MCF 10A (cell line): ENCODE data around the gene CENPW. TPM values are rescaled to one million over a fixed set of nuclear protein-coding genes. Genes with fewer than 3 reads are reported as not detected.

Source experiments
- Bru-seq: library from RNA; stranded (reverse); fragments of 400-500 nt; gene quantifications from one replicate; lab custom pipeline; 2021; lab: Mats Ljungman, UMichigan
- BruChase-seq, 2 experiments: library from RNA; stranded (reverse); fragments of 400-500 nt; gene quantifications; one replicate each; lab custom pipeline; 2021; lab: Mats Ljungman, UMichigan
- BruUV-seq: library from RNA; stranded (reverse); fragments of 400-500 nt; replicated peaks from 2 replicates; lab custom pipeline; 2021; lab: Mats Ljungman, UMichigan
- CTCF ChIA-PET: fragments of 300-600 bp; sonication (Branson Sonifier 250); formaldehyde crosslinking; extraction: SDS; loops from one replicate; lab custom pipeline; 2021; ENCODE audit warnings: antibody characterized with exemption, inconsistent platforms; lab: Yijun Ruan, JAX
- POLR2A ChIA-PET: fragments of 300-600, 350-650 bp; sonication (Branson Sonifier 250); formaldehyde crosslinking; extraction: SDS; loops from one replicate; lab custom pipeline; 2020; ENCODE audit warnings: antibody characterized with exemption, inconsistent platforms; lab: Yijun Ruan, JAX
- DNase-seq: peaks from one replicate; pipeline ENCODE4 v3.0.0-alpha.2; 2018; ENCODE audit not compliant: unreplicated experiment
- H3K27ac Mint-ChIP-seq: one replicate; pipeline ENCODE4 v1.8.0; 2022; ENCODE audit warnings: mild to moderate bottlenecking, low read depth, mixed read lengths; ENCODE audit not compliant: unreplicated experiment
- H3K27me3 Mint-ChIP-seq: one replicate; pipeline ENCODE4 v1.8.0; 2022; ENCODE audit warnings: mixed read lengths; ENCODE audit not compliant: insufficient read depth, unreplicated experiment
- H3K36me3 Mint-ChIP-seq: one replicate; pipeline ENCODE4 v1.8.0; 2022; ENCODE audit warnings: mild to moderate bottlenecking, moderate library complexity, mixed read lengths; ENCODE audit not compliant: insufficient read depth, unreplicated experiment
- H3K4me1 Mint-ChIP-seq: one replicate; pipeline ENCODE4 v1.8.0; 2022; ENCODE audit warnings: mixed read lengths; ENCODE audit not compliant: insufficient read depth, unreplicated experiment
- H3K4me3 Mint-ChIP-seq: one replicate; pipeline ENCODE4 v1.8.0; 2022; ENCODE audit warnings: mild to moderate bottlenecking, moderate library complexity, mixed read lengths; ENCODE audit not compliant: unreplicated experiment
- H3K9me3 Mint-ChIP-seq: one replicate; pipeline ENCODE4 v1.8.0; 2022; ENCODE audit warnings: mixed read lengths; ENCODE audit not compliant: unreplicated experiment
- CTCF ChIP-seq: fragments of 200-600 bp; IDR thresholded peaks from one replicate; pipeline ENCODE4 v1.8.0; 2022; ENCODE audit warnings: antibody characterized with exemption, mild to moderate bottlenecking; ENCODE audit not compliant: unreplicated experiment
- intact Hi-C: fragments of 100-400 bp; cut with micrococcal nuclease; formaldehyde crosslinking; loops from 2 replicates; pipeline ENCODE4 v1.14.1; 2022
- long read RNA-seq: library from polyadenylated mRNA; stranded (forward); transcript quantifications from one replicate; pipeline ENCODE4 v2.0.0, GENCODE V29; 2022
- total RNA-seq: library from RNA; stranded (reverse); gene quantifications from 2 replicates; pipeline ENCODE4 v1.2.3, GENCODE V29; 2022

Gene CENPW
- 31.1 and 35.0 TPM in 2 replicates for total RNA-seq
- Bru-seq, nascent RNA: percentile 65 among the genes with signal in this experiment
- percentile 64 among the genes with signal in this experiment for BruChase-seq, experiment 1, labeled RNA remaining after a 6-hour chase
- percentile 65 among the genes with signal in this experiment for BruChase-seq, experiment 2, labeled RNA remaining after a 2-hour chase
- long read RNA-seq, transcript CENPW-203 (3 exons, 750 nt): major isoform, 53 of 58 reads
- long read RNA-seq, partial matches to known transcripts: 0 of 58 reads
- long read RNA-seq, other reads (novel, unspliced or antisense): 1 of 58 reads

DNA sequence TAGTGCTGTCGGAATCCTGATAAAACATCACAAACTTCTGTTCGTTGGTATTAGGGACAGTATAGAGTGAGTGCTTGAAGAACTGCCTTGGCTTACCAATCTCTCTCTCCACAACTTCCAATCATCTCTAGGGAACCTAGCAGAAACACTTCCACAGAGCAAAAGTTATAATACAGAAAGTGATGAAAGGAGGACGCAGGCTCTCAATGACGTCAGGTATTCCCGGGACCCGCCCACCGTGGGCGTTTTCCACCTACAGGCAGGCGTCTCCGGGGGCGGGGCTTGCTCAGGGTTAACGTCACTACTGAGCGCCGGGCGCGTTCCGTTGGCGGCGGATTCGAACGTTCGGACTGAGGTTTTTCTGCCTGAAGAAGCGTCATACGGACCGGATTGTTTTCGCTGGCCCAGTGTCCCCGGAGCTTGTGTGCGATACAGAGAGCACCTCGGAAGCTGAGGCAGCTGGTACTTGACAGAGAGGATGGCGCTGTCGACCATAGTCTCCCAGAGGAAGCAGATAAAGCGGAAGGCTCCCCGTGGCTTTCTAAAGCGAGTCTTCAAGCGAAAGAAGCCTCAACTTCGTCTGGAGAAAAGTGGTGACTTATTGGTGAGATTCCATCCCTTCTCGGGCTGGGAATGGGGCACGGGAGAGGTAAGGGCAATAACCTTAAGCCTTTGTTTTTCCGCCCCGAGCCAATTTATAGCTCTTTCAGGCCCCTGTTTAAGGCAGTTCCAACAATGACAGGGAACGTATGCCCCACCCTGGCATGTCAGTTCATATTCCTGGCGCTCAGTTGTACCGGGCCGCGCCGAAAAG lies at the start of gene CENPW:
Gene CENPW (plus strand): TSS at position 320 of the 814 bp plus-strand sequence. CDS start 159 bp downstream, at position 479.
- Mint-ChIP-seq H3K4me1 (peaks cover 37% of the 10 kb centered on the region), H3K36me3 (peaks cover 6% of the 10 kb centered on the region), H3K9me3 (no peaks in the 10 kb centered on the region), H3K27me3 (no peaks in the 10 kb centered on the region), H3K27ac (no peak within 1 kb of the TSS), H3K4me3 (no peak within 1 kb of the TSS)
- no peak for TF ChIP-seq CTCF
- BruUV-seq: TSS peak; percentile 77
- peak; percentile 92 for DNase-seq
- POLR2A ChIA-PET: no interaction called here
- intact Hi-C loops: loop anchor here (5.0 kb wide), 1 partner anchor 308 kb away; no protein-coding TSS in a partner anchor
- CTCF ChIA-PET: interaction anchor here (0.5 to 1.6 kb wide), 7 partner anchors 113 to 1026 kb away, joined by 3 to 6 read pairs (median 3); no protein-coding TSS in a partner anchor

- ChIA-PET CTCF (no interaction called here), POLR2A (no interaction called here)
- DNase-seq: no peak
- no peaks in the 10 kb centered on the region for H3K9me3 Mint-ChIP-seq
- BruUV-seq: no TSS peak
- no peaks in the 10 kb centered on the region for H3K27me3 Mint-ChIP-seq
- H3K36me3 Mint-ChIP-seq: no peaks in the 10 kb centered on the region
- no peaks in the 10 kb centered on the region for H3K4me1 Mint-ChIP-seq
- no peak overlapping the region for H3K27ac Mint-ChIP-seq
- intact Hi-C loops: no loop called here
- H3K4me3 Mint-ChIP-seq: no peak overlapping the region
- no peak for TF ChIP-seq CTCF
These were observed 45.9 kb upstream of the CENPW start for GRCh38 chr6:126293891-126294524.

- no TSS peak for BruUV-seq
- H3K27ac Mint-ChIP-seq: no peak overlapping the region
- H3K27me3 Mint-ChIP-seq: no peaks in the 10 kb centered on the region
- CTCF ChIA-PET: interaction anchor here (0.7 kb wide), 1 partner anchor 18 kb away, joined by 3 read pairs; no protein-coding TSS in a partner anchor
- H3K36me3 Mint-ChIP-seq: peaks cover 6% of the 10 kb centered on the region
- no peak for TF ChIP-seq CTCF
- no peak overlapping the region for H3K4me3 Mint-ChIP-seq
- H3K9me3 Mint-ChIP-seq: no peaks in the 10 kb centered on the region
- no peak for DNase-seq
- no peaks in the 10 kb centered on the region for H3K4me1 Mint-ChIP-seq
- intact Hi-C loops: no loop called here
- POLR2A ChIA-PET: no interaction called here
These were observed 39.8 kb upstream of the CENPW start for GRCh38 chr6:126300126-126300525.
